Superior temporal gyrus (tissue), 1 donor: ENCODE results near the gene GRHPR.

ENCODE experiments used
- DNase-seq: peaks from one replicate; pipeline ENCODE4 v3.0.0-alpha.2; 2016; ENCODE audit errors: extremely low spot score

GRHPR gene

GRCh38 chr9:37398464-37399025 lies 24.0 kb upstream of the GRHPR start:
- DNase-seq = no peak

DNA sequence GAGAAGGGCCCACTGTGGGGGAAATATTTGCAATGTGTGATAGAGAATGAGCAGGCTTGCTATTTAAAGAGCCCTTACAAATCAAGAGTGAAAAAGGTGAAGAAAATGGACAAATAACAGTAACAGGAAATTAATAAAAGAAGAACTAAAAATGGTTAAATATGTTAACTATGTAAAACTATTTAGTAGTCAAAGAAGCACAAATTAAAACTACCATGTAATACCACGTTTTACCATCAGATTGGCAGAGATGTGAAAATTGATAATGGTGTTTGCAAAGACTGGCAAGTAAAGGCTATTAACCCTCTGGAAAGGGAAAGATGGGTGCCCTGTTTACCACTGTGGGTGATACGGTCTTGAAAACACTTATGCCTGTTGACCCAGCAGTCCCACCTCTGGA lies 23.2 kb upstream of the GRHPR start:
- no peak for DNase-seq

GRCh38 chr9:37404590-37404989 lies 17.9 kb upstream of the GRHPR start:
- no peak for DNase-seq

DNA sequence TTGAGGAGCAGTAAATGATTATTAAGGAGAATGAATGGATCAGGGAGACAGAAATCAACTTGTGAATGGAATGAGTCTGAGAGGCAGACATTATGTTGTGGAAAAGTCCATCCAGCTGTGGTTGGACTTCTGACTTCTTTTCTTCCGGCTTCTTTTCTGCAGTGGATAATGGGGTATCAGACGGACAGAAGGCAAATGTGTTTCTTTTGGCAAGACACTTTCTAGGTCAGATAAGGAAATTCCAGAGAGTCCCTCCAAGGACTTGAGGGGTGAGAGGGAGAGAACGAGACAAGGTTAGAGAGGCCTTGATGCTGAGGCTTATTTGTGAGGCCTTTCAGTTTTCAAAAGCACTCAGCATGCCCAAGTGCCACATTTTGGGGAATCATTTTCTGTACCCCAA lies 17.1 kb upstream of the GRHPR start:
- DNase-seq = no peak

DNA sequence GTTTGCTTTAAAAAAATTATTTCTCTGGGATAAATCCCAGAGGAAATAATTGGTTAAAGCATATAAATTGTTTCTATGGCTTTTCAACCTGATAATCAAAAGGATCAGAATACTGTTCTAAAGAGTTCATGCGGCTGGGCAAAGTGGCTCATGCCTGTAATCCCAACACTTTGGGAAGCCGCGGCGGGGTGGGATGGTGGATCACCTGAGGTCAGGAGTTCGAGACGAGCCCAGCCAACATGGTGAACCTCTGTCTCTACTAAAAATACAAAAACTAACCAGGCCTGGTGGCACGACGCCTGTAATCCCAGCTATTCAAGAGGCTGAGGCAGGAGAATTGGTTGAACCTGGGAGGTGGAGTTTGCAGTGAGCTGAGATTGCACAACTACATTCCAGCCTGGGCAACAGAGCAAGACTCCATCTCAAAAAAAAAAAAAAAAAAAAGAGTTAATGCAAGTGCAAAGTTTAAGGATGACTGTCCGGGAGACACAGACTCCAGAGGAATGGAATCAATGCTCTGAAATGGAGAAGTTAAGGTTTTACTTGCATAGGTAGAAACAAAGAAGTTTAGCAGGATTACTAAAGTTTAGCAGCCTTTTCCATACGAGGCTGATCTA lies 16.6 kb upstream of the GRHPR start:
- no peak for DNase-seq

GRCh38 chr9:37406603-37407401 lies 15.7 kb upstream of the GRHPR start:
- DNase-seq = no peak

DNA sequence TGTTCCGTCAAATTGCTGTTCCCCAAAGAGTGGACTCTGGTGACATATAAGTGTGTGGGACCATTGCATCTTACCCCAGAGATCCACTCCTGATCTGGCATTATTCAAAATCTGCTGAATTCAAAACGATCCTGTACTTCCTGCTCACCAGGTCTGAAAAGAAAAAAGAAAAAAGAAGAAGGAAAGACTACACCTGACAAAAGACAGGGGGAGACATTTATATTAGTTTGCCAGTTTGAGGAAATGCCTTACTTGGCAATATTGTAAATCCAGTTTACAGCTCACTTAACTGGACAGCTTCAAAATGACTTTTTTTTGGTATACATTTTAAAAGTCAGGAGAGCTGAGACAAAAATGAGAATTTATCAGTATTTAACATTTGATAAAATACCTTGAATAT lies 15.0 kb upstream of the GRHPR start:
- no peak for DNase-seq

DNA sequence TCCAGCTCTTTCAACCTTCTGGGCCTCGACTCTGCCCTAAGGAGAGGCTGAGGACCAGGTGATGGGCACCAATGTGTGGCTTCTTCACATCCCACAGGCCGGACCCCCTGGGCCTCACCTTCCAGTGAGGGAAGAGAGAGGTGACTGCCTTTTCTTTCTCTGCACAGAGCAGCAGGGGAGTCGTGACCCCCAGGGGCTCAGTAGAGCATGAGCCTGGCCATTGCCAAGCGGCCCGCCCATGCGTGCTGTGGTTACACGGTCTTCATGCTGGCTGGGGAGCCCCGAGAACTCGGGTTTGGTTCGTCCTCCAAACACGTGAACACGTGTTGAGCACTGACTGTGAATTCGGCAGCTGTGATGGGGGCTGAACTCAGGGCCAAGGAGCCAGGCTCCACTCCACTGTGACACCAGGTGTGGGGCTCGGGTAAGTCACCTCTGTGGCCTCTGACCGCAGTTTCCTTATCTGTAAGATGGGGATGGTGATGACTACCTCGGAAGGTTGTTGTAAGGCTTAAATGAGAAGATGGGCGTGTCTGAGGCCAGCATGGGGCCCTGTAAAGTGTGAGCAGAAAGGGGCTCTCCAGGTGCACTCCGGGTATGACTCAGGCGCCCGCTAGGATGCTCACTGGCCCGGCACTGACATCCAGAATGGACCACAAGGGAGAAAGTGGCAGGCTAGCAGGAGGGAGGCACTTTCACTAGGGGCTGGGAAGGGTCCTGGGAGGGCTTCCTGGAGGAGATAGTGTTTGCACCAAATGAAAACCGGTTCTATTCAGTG lies 13.4 kb upstream of the GRHPR start:
- no peak for DNase-seq

DNA sequence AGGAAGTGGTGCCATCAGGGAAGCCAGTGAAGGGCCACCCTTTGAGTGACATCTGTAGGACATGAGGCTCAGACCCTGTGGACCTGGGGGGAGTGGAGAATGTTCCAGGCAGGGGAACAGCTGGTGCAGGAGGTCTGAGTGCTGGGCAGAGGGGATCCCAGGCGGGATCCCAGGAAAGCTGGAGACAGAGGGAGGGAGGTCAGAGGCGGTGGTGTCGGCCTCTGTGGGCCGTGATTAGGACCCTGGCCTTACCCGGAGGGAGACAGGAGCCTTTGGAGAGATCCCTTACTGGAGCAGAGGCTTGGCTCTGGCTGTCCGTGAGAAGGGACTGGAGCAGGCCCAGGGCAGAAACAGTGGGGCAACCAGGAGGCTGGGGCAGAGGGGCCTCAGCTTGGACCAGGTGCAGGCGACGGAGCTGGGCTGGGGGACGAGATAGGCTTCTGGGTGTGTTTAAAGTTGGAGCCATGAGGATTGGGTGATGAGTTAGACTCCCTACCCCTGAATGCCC lies 12.1 kb upstream of the GRHPR start:
- no peak for DNase-seq

DNA sequence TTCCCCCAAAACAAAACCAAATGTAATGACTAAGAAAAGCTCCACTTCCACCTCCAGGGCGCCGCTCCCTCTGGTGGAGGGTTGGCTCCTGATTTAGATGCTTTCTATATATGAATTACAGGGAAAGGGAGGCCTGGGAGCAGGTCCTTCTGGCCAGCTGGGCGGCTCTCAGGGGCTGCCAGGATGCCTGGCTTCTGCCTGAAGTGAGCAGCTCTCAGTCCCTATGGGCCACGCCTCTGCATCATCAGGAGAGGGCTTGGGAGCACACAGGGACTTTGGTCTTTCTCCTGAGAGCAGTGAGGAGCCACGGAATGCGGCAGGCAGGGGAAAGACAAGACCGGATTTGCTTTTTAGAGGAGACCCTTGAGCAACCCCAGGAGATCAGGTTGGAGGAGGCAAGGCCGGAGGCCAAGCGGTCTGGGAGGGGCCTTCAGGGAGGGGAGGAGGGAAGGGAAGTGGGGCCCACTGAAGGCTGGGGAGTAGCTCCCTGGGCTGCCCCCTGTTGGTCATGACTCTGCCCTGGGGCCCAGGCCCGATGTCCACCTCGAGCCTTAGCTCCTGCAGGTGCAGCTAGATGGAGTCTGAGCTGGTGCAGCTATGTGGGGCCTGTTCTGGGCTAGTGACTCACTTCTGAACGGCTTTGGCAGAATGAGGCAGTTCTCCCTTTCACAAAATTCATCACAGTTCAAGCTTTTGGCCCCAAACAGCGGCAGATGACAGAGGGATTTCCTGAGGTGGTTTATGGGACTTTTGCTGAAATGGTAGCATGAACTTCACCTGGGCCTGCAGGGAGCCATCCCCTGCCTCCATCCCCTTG lies 11.3 kb upstream of the GRHPR start:
- DNase-seq = no peak

DNA sequence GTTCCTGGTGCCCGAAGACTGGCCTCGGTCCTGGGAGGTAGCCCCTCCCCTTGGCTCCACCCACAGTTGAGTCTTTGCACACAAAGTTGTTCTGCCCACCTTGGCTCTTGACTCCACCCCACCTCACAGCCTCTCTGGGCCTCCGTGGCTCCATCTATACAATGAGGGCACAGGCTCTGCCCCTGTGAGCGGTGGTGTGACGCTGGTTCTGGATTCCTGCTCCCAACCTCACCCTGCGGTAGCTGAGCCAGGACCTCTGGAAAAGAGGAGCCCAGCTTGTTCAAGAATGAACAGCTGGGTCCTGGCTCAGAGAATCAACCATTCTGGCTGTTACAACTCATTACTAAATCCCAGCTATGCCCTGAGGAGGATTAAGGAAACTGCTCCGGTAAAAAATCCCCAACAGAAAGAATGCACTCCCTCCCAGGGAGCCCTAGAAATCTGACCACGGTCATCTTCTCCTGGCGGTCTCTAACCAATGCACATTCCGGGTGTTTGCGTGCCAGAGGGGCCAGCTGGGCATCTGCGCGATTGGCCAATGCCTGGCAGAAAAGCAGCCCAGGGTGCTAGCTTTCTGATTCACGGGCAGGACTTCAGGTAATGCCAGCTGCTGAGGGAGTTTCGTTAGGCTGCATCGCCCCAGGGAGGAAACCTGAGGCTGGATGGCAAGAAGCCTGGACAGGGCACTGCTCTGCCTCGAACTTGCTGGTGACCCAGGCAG lies 9.9 kb upstream of the GRHPR start:
- no peak for DNase-seq

GRCh38 chr9:37413311-37413710 lies 9.2 kb upstream of the GRHPR start:
- no peak for DNase-seq

DNA sequence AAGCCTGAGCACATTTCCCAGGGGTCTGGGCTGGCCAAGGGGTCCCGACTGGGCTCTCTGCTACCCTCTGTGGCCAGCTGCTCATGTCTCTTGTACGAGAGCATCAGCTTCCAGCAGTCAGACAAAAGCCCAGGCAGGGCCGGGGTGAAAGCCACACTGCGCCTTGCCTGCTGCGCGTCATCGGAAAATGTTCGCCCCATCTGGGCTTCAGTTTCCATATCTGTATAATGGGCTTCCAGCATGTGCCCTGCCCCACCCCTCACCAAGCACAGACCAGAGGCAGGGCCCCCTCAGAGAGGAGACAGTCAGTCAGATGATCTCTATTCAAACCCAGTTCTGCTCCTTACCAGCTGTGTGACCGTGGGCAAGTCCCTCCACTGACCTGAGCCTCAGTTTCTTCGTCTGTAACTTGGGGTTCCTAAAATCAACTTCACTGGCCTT lies 8.0 kb upstream of the GRHPR start:
- DNase-seq = no peak

DNA sequence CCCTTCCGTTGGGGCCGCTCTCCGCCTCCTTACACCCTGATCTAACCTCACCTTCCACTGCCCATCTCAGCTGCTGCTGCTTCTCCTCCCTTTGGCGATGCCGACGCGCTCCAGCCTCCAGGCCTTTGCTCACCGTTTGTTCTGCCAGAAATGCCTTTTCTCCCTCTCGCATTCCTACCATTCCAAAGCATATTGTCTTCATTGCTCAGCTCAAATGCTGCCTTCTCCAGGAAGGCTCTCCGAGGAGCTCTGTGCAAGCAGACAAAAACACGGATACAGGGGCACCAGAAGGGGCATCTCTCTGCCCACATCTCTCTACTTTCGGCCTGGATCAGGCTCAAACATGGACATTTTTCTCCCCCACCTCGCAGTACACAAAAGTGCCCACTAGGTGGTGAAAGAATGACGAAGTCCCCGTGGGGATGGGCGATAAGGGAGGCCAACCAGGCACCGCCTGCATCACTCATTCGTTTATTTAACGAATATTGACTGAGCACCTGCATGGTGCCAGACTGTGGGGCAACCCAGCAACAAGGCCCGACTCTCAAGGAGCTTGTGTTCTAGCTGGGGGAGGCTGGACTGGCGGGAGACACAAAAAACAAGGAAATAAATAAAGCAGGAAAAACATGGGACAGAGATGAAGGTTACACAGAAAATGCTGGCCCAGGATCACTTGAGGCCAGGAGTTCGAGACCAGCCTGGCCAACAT lies 7.3 kb upstream of the GRHPR start:
- peak; percentile 93 for DNase-seq

GRCh38 chr9:37417252-37417803 lies 5.2 kb upstream of the GRHPR start:
- DNase-seq = no peak

DNA sequence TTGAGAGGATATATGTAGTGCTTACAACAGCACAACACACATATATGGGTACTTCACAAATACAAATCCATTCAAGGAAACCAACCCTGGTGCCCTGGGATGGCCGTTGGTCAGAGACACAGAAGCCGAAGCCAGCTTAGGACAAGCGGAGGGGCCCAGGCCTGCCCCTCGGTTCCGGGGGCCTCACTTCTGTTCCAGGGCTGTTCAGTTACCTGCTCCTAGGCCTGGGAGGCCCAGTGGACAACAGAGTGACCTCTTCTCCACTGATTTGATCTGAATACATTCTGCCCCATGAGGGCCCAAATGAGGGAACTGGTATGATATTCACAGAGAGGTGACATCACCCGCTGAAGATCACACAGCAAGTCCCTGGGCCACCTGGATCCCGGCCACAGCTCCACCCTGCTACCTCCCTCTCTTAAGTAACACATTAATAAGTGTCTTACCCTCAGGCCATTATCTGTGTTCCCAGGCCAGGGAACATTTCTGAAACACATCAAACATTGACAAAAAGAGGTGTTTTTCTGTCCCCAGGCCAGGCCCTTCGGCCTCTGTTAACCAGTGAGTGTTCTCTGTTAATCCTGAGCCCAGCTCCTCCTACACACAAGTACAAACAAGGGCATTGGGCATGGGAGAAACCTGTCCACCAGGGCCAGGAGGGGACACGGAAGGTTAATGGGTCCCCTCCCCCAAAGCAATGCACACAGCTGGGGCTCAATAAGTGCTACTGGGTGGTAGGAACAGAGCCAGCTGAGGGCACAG lies 4.5 kb upstream of the GRHPR start:
- no peak for DNase-seq

DNA sequence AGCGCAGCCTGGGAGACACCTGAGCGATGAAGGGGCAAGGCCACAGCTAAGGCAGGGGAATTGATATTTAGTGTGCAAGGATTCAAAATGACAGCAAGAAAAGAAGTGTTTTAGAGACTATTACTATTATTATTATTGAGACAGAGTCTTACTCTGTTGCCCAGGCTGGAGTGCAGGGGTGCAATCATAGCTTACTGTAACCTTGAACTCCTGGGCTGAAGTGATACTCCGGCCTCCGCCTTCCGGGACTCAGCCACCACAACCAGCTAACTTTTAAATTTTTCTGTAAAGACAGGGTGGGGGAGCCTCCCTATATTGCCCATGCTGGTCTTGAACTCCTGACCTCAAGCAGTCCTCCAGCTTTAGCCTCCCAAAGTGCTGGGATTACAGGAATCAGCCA lies 3.3 kb upstream of the GRHPR start:
- no peak for DNase-seq

DNA sequence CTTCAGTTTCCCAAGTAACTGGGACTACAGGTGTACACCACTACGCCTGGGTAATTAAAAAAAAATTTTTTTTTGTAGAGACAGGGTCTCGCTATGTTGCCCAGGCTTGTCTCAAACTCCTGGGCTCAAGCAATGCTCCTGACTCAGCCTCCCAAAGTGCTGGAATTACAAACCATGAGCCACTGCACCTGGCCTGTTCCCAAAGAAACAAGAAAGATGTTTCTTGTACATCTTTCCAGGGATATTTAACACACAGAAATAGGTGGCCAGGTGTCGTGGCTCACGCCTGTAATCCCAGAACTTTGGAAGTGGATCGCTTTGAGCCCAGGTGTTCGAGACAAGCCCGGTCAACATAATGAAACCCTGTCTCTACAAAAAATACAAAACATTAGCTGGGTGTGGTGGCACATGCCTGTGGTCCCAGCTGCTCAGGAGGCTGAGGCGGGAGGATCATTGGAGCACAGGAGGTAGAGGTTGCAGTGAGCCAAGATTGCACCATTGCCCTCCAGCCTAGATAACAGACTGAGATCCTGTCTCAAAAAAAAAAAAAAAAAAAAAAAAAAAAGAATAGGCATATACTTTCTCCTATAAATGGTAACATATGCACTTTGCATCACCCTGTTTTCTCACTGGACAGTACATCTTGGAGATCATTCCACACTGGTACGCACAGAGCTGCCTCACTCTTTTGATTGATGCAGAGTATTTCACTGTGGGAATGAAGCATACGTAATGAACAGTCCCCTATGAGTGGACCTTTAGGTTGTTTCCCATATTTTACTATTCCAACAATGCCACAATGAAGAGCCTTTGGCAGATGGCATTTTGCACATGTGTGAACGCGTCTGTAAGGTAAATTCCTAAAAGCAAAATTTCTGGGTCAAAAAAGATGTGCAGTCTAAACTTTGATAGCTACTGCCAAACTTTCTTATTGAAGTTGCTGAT lies 2.0 kb upstream of the GRHPR start:
- no peak for DNase-seq
